Fibroblast of lung (primary cell): ENCODE results near the gene DPYD.

Source experiments
- EZH2 ChIP-seq: IDR thresholded peaks from 2 replicates; pipeline ENCODE4 v1.5.1; 2012; ENCODE audit warnings: low read length, control low read depth, mild to moderate bottlenecking; ENCODE audit errors: missing control alignments
- TF ChIP-seq, protein P1 (sequence below), 2 donors: IDR thresholded peaks in 1 of 2; conservative IDR thresholded peaks in 1 of 2; 1 replicate in 1 of 2; 2 replicates in 1 of 2; pipeline ENCODE4 v1.5.1; 2011 to 2012; ENCODE audit warnings: low read length in 2 of 2, control low read depth in 1 of 2, inconsistent platforms in 1 of 2, low read depth in 1 of 2, mild to moderate bottlenecking in 1 of 2

DNA sequence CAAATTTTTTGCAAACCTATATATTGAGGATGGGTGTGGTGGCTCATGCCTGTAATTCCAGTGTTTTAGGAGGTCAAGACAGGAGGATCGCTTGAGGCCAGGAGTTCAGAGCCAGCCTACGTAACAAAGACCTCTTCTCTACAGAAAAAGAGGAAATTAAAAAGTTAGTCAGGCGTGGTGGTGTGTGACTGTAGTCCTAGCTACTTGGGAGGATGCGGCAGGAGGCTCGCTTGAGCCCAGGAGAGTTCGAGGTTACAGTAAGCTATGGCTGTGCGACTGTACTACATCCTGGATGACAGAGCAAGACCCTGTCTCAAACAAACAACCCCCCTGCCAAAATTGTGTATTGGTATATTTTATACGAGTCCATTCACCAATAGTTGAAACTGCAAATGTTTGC lies 589.7 kb downstream of the DPYD start:
- TF ChIP-seq, protein P1, sequence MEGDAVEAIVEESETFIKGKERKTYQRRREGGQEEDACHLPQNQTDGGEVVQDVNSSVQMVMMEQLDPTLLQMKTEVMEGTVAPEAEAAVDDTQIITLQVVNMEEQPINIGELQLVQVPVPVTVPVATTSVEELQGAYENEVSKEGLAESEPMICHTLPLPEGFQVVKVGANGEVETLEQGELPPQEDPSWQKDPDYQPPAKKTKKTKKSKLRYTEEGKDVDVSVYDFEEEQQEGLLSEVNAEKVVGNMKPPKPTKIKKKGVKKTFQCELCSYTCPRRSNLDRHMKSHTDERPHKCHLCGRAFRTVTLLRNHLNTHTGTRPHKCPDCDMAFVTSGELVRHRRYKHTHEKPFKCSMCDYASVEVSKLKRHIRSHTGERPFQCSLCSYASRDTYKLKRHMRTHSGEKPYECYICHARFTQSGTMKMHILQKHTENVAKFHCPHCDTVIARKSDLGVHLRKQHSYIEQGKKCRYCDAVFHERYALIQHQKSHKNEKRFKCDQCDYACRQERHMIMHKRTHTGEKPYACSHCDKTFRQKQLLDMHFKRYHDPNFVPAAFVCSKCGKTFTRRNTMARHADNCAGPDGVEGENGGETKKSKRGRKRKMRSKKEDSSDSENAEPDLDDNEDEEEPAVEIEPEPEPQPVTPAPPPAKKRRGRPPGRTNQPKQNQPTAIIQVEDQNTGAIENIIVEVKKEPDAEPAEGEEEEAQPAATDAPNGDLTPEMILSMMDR (conservative IDR thresholded peaks at IDR 0.05 in 1 of 2, IDR thresholded peaks at IDR 0.05 in 1 of 2; ENCODE audit: low read depth in 1 of 2, low read length in 2 of 2): no peak
- TF ChIP-seq EZH2: no peak
